HEK293 (cell line): ENCODE measurements around the gene ATP13A3.

Experiments
- SP7 ChIP-seq: fragments of 450-650 bp; formaldehyde crosslinking; IDR thresholded peaks from 2 replicates; pipeline ENCODE4 v1.5.1; 2016; ENCODE audit warnings: missing biosample characterization, missing genetic modification characterization
- TCF7L2 ChIP-seq: IDR thresholded peaks from 2 replicates; pipeline ENCODE4 v1.6.1; 2011; ENCODE audit warnings: low read depth, mild to moderate bottlenecking, inconsistent platforms, low read length, moderate library complexity, borderline replicate concordance
- TF ChIP-seq, protein P1 (sequence below): fragments of 450-650 bp; formaldehyde crosslinking; IDR thresholded peaks from 2 replicates; pipeline ENCODE4 v1.5.1; 2016; ENCODE audit warnings: missing biosample characterization, missing genetic modification characterization, borderline replicate concordance
- TF ChIP-seq, protein P2 (sequence below): fragments of 450-650 bp; formaldehyde crosslinking; IDR thresholded peaks from 2 replicates; pipeline ENCODE4 v1.5.1; 2016; ENCODE audit warnings: missing biosample characterization, missing genetic modification characterization
- TF ChIP-seq, protein P3 (sequence below): fragments of 450-650 bp; formaldehyde crosslinking; IDR thresholded peaks from 2 replicates; pipeline ENCODE4 v1.5.1; 2016; ENCODE audit warnings: missing biosample characterization, missing genetic modification characterization

DNA sequence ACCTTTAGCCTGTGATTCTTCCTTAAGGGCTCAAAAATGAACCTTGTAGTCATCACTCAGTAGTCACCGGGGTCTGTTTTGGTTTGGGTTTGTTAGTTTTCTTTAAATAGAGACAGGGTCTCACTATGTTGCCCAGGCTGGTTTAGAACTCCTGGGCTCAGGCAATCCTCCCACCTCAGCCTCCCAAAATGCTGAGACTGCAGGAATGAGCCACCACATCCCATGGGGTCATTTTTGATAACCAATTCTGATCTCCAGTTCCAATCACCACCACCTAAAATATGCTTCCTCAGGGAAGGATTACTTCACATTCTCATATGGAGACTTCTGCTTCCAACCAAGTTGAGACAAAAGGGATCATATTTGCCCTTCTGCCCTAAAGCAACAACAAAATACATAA, 22.1 kb downstream of the ATP13A3 start:
- TF ChIP-seq TCF7L2: no peak
- TF ChIP-seq, protein P1, sequence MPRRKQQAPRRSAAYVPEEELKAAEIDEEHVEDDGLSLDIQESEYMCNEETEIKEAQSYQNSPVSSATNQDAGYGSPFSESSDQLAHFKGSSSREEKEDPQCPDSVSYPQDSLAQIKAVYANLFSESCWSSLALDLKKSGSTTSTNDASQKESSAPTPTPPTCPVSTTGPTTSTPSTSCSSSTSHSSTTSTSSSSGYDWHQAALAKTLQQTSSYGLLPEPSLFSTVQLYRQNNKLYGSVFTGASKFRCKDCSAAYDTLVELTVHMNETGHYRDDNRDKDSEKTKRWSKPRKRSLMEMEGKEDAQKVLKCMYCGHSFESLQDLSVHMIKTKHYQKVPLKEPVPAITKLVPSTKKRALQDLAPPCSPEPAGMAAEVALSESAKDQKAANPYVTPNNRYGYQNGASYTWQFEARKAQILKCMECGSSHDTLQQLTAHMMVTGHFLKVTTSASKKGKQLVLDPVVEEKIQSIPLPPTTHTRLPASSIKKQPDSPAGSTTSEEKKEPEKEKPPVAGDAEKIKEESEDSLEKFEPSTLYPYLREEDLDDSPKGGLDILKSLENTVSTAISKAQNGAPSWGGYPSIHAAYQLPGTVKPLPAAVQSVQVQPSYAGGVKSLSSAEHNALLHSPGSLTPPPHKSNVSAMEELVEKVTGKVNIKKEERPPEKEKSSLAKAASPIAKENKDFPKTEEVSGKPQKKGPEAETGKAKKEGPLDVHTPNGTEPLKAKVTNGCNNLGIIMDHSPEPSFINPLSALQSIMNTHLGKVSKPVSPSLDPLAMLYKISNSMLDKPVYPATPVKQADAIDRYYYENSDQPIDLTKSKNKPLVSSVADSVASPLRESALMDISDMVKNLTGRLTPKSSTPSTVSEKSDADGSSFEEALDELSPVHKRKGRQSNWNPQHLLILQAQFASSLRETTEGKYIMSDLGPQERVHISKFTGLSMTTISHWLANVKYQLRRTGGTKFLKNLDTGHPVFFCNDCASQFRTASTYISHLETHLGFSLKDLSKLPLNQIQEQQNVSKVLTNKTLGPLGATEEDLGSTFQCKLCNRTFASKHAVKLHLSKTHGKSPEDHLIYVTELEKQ (tag by site-specific recombination): no peak
- TF ChIP-seq, protein P2, sequence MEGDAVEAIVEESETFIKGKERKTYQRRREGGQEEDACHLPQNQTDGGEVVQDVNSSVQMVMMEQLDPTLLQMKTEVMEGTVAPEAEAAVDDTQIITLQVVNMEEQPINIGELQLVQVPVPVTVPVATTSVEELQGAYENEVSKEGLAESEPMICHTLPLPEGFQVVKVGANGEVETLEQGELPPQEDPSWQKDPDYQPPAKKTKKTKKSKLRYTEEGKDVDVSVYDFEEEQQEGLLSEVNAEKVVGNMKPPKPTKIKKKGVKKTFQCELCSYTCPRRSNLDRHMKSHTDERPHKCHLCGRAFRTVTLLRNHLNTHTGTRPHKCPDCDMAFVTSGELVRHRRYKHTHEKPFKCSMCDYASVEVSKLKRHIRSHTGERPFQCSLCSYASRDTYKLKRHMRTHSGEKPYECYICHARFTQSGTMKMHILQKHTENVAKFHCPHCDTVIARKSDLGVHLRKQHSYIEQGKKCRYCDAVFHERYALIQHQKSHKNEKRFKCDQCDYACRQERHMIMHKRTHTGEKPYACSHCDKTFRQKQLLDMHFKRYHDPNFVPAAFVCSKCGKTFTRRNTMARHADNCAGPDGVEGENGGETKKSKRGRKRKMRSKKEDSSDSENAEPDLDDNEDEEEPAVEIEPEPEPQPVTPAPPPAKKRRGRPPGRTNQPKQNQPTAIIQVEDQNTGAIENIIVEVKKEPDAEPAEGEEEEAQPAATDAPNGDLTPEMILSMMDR (tag by site-specific recombination): no peak
- no peak for TF ChIP-seq SP7 (tag by site-specific recombination)
- TF ChIP-seq, protein P3, sequence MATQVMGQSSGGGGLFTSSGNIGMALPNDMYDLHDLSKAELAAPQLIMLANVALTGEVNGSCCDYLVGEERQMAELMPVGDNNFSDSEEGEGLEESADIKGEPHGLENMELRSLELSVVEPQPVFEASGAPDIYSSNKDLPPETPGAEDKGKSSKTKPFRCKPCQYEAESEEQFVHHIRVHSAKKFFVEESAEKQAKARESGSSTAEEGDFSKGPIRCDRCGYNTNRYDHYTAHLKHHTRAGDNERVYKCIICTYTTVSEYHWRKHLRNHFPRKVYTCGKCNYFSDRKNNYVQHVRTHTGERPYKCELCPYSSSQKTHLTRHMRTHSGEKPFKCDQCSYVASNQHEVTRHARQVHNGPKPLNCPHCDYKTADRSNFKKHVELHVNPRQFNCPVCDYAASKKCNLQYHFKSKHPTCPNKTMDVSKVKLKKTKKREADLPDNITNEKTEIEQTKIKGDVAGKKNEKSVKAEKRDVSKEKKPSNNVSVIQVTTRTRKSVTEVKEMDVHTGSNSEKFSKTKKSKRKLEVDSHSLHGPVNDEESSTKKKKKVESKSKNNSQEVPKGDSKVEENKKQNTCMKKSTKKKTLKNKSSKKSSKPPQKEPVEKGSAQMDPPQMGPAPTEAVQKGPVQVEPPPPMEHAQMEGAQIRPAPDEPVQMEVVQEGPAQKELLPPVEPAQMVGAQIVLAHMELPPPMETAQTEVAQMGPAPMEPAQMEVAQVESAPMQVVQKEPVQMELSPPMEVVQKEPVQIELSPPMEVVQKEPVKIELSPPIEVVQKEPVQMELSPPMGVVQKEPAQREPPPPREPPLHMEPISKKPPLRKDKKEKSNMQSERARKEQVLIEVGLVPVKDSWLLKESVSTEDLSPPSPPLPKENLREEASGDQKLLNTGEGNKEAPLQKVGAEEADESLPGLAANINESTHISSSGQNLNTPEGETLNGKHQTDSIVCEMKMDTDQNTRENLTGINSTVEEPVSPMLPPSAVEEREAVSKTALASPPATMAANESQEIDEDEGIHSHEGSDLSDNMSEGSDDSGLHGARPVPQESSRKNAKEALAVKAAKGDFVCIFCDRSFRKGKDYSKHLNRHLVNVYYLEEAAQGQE (tag by site-specific recombination): no peak
